ENCODE results near the gene FIBCD1.

- TF ChIP-seq CTCF (IDR thresholded peaks at IDR 0.05; ENCODE audit: low read length) (no peak), EZH2 (IDR thresholded peaks at IDR 0.05; ENCODE audit: borderline replicate concordance, low read length) (no peak)
These were observed 6.1 kb upstream of the FIBCD1 start for GRCh38 chr9:130945173-130945572.
